Adrenal gland (tissue), 12 donors: ENCODE data around the gene NME5. TPM values are rescaled to one million over a fixed set of nuclear protein-coding genes. Genes with fewer than 3 reads are reported as not detected.

Experiments used
- DNase-seq, 7 donors: peaks; one replicate each; pipeline ENCODE4 v3.0.0-alpha.2; 2019 to 2020
- H3K27ac ChIP-seq, 5 donors: fragments of 200-600 bp; sonication (generic) in 4 of 5; 1 replicate in 3 of 5; 2 replicates in 2 of 5; pipeline versions ENCODE4 v1.5.1 to v1.8.0; 2016 to 2020; ENCODE audit warnings: mild to moderate bottlenecking in 1 of 5
- H3K27me3 ChIP-seq: fragments of 200-600 bp; 2 replicates; pipeline ENCODE4 v1.8.0; 2021
- H3K36me3 ChIP-seq, 2 donors: fragments of 200-600 bp; replicated peaks in 1 of 2; 1 replicate in 1 of 2; 2 replicates in 1 of 2; pipeline versions ENCODE4 v1.5.1 to v1.8.0; 2018 to 2022
- H3K4me1 ChIP-seq, 2 donors: fragments of 200-600 bp; replicated peaks in 1 of 2; 1 replicate in 1 of 2; 2 replicates in 1 of 2; pipeline versions ENCODE4 v1.5.1 to v1.8.0; 2018 to 2021
- H3K4me3 ChIP-seq, 4 donors: fragments of 200-600 bp; sonication (generic) in 3 of 4; one replicate each; pipeline ENCODE4 v1.5.1; 2016 to 2018
- H3K9me3 ChIP-seq, 3 donors: fragments of 200-600 bp; sonication (generic) in 1 of 3; replicated peaks in 1 of 3; 1 replicate in 2 of 3; 2 replicates in 1 of 3; pipeline versions ENCODE4 v1.5.1 to v1.8.0; 2016 to 2021
- CTCF ChIP-seq, 6 experiments: fragments of 450-650 bp in 4 of 6; fragments of 200-600 bp in 2 of 6; sonication (generic) in 1 of 6; IDR thresholded peaks; 1 replicate in 5 of 6; 2 replicates in 1 of 6; pipeline versions ENCODE4 v1.5.1 to v1.8.0; 2016 to 2021; ENCODE audit warnings: antibody characterized with exemption in 6 of 6, mild to moderate bottlenecking in 2 of 6, moderate library complexity in 1 of 6
- POLR2A ChIP-seq, 2 donors: fragments of 450-650 bp; IDR thresholded peaks; one replicate each; pipeline ENCODE4 v1.6.1; 2017; ENCODE audit warnings: antibody characterized with exemption in 2 of 2, mild to moderate bottlenecking in 2 of 2, moderate library complexity in 1 of 2
- WGBS, 4 donors: extraction: QIAGEN DNeasy Blood & Tissue Kit in 2 of 4; methylation state at CpG; one replicate each; pipeline versions ENCODE4 v1.1.5 to v1.1.7; 2013 to 2017; 5-methylcytosine and 5-hydroxymethylcytosine counted together
- intact Hi-C, 2 donors: fragments of 100-400 bp; cut with DNase I; formaldehyde crosslinking; loops; one replicate each; pipeline versions ENCODE4 v1.14.1 to v1.15.0; 2022 to 2023
- polyA plus RNA-seq, 3 donors: library from polyadenylated mRNA; stranded (reverse); fragments of 200-250 nt in 2 of 3; fragments of 350-450 nt in 1 of 3; fragmentation: Illumina TruSeq in 1 of 3; extraction: RNeasy Lipid Tissue Mini Kit (QIAGEN cat#74804) in 1 of 3; gene quantifications; one replicate each; pipeline ENCODE4 v1.2.3, GENCODE V29; 2013 to 2014
- small RNA-seq, 2 donors: library from RNA; depleted of rRNA; stranded (forward); fragments of <200 nt; gene quantifications; one replicate each; pipeline ENCODE3, GENCODE V24; 2016
- total RNA-seq, 9 donors: library from RNA; depleted of rRNA in 4 of 9; stranded (reverse); fragments of >200 nt in 4 of 9; fragments of 120-200 nt in 1 of 9; fragmentation: NEBNext Ultra II Directional in 1 of 9; extraction: Animal tissue kit (Norgen Biotek cat#: 25700) in 1 of 9; gene quantifications; one replicate each; pipeline versions ENCODE4 v1.1.0 to v1.2.4, GENCODE V29; 2013 to 2023
- donor health status: healthy with polysubstance abuse.
- donor health status: Bipolar disorder and iron deficiency.
- donor health status: DM: yes; HTN: yes; CAD: no.
- donor health status: DM: no; HTN: no; CAD: no.
- donor health status: DM: no; HTN: no; CAD: no.
- donor health status: DM: yes; HTN: yes; CAD: no.

NME5 gene
- total and polyA plus RNA-seq, 12 donors: 0.24 to 22.0 (median 7.3) TPM

- Histone ChIP-seq H3K36me3 (no peaks in the 10 kb centered on the region), H3K4me1 (no peaks in the 10 kb centered on the region), H3K27ac (no peak overlapping the region), H3K27me3 (no peaks in the 10 kb centered on the region), H3K4me3 (no peak overlapping the region), H3K9me3 (no peaks in the 10 kb centered on the region)
- TF ChIP-seq POLR2A (IDR thresholded peaks at IDR 0.05) (no peak), CTCF (IDR thresholded peaks at IDR 0.05) (peak; percentile 65 to 93 (median 79))
- 20 to 22% (median 21%) methylated on average over 5 to 6 of the region's 6 CpGs for WGBS, 4 donors
- DNase-seq: peak; percentile 78 to 94 (median 86)
- intact Hi-C loops: loop anchor here in 1 of 2 donors (2.0 kb wide), 1 partner anchor 32 kb away; no protein-coding TSS in a partner anchor
Measured at GRCh38 chr5:138068742-138069600, 70.3 kb downstream of the NME5 start.

GRCh38 chr5:138067945-138068344 lies 71.3 kb downstream of the NME5 start:
- 75 to 89% (median 85%) methylated on average over 8 of the region's 8 CpGs for WGBS, 4 donors
- DNase-seq: no peak
- no peak overlapping the region for H3K4me3 ChIP-seq
- H3K4me1 ChIP-seq: no peaks in the 10 kb centered on the region
- H3K9me3 ChIP-seq: no peaks in the 10 kb centered on the region
- H3K27ac ChIP-seq: no peak overlapping the region
- no peak for TF ChIP-seq CTCF (IDR thresholded peaks at IDR 0.05)
- TF ChIP-seq POLR2A (IDR thresholded peaks at IDR 0.05): no peak
- H3K27me3 ChIP-seq: no peaks in the 10 kb centered on the region
- no peaks in the 10 kb centered on the region for H3K36me3 ChIP-seq
- intact Hi-C loops: loop anchor here in 1 of 2 donors (2.0 kb wide), 1 partner anchor 31 kb away; no protein-coding TSS in a partner anchor

Small RNAs within 50 kb of the gene (small RNA-seq; reads per million reads assigned to genes)
- gene RNU6-1148P (0 reads per million in 2 donors), gene RNU6-460P (0 reads per million in 2 donors), gene RNU6-888P (0 reads per million in 2 donors)

Other genes with a start within 250 kb of the NME5 start
- under 1 TPM in 5 of 9 donors, not detected in 4; 0.14 to 0.52 (median 0.46) TPM for gene PKD2L2, start 250.0 kb downstream of the NME5 start, total RNA-seq
- under 1 TPM in 2 of 3 donors, not detected in 1; 0.17 to 0.66 TPM for gene PKD2L2, start 250.0 kb downstream of the NME5 start, polyA plus RNA-seq
- gene FAM13B, start 106.3 kb downstream of the NME5 start, total RNA-seq: 100 to 1,000 TPM in 1 of 9 donors, 10 to 100 TPM in 8; 43.1 to 208 (median 70.8) TPM
- gene FAM13B, start 106.3 kb downstream of the NME5 start, polyA plus RNA-seq: 10 to 100 TPM; 26.5 to 39.7 (median 27.2) TPM
- gene WNT8A, start 55.4 kb downstream of the NME5 start, total RNA-seq: not detected
- gene WNT8A, start 55.4 kb downstream of the NME5 start, polyA plus RNA-seq: not detected
- gene BRD8, start 39.2 kb upstream of the NME5 start, total RNA-seq: 10 to 100 TPM; 16.4 to 71.4 (median 42.3) TPM
- gene BRD8, start 39.2 kb upstream of the NME5 start, polyA plus RNA-seq: 10 to 100 TPM; 45.0 to 74.9 (median 66.7) TPM
- gene KIF20A, start 39.7 kb upstream of the NME5 start, total RNA-seq: 10 to 100 TPM in 1 of 9 donors, 1 to 10 TPM in 8; 1.3 to 16.0 (median 2.1) TPM
- 1 to 10 TPM in 1 of 3 donors, under 1 TPM in 2; 0.32 to 1.8 (median 0.54) TPM for gene KIF20A, start 39.7 kb upstream of the NME5 start, polyA plus RNA-seq
- gene CDC23, start 73.9 kb upstream of the NME5 start, total RNA-seq: 10 to 100 TPM; 11.2 to 57.6 (median 20.6) TPM
- 10 to 100 TPM in 1 of 3 donors, 1 to 10 TPM in 2; 7.6 to 37.3 (median 8.3) TPM for gene CDC23, start 73.9 kb upstream of the NME5 start, polyA plus RNA-seq
- gene GFRA3, start 135.2 kb upstream of the NME5 start, total RNA-seq: 1 to 10 TPM in 1 of 9 donors, under 1 TPM in 7, not detected in 1; 0.18 to 4.0 (median 0.37) TPM
- 1 to 10 TPM in 1 of 3 donors, under 1 TPM in 2; 0.26 to 1.8 (median 0.40) TPM for gene GFRA3, start 135.2 kb upstream of the NME5 start, polyA plus RNA-seq
- 1 to 10 TPM in 1 of 9 donors, under 1 TPM in 4, not detected in 4; 0.28 to 5.2 (median 0.32) TPM for gene CDC25C, start 192.4 kb upstream of the NME5 start, total RNA-seq
- gene CDC25C, start 192.4 kb upstream of the NME5 start, polyA plus RNA-seq: under 1 TPM; 0.24 to 0.57 (median 0.32) TPM
- gene FAM53C, start 198.8 kb upstream of the NME5 start, total RNA-seq: 100 to 1,000 TPM in 1 of 9 donors, 10 to 100 TPM in 8; 19.9 to 143 (median 30.8) TPM
- gene FAM53C, start 198.8 kb upstream of the NME5 start, polyA plus RNA-seq: 10 to 100 TPM; 11.9 to 23.3 (median 15.9) TPM
- gene KDM3B, start 213.3 kb upstream of the NME5 start, total RNA-seq: 10 to 100 TPM; 38.8 to 68.4 (median 53.4) TPM
- 10 to 100 TPM; 23.2 to 35.2 (median 23.8) TPM for gene KDM3B, start 213.3 kb upstream of the NME5 start, polyA plus RNA-seq